ENCODE data around the gene RBP3.

Gene RBP3

DNA sequence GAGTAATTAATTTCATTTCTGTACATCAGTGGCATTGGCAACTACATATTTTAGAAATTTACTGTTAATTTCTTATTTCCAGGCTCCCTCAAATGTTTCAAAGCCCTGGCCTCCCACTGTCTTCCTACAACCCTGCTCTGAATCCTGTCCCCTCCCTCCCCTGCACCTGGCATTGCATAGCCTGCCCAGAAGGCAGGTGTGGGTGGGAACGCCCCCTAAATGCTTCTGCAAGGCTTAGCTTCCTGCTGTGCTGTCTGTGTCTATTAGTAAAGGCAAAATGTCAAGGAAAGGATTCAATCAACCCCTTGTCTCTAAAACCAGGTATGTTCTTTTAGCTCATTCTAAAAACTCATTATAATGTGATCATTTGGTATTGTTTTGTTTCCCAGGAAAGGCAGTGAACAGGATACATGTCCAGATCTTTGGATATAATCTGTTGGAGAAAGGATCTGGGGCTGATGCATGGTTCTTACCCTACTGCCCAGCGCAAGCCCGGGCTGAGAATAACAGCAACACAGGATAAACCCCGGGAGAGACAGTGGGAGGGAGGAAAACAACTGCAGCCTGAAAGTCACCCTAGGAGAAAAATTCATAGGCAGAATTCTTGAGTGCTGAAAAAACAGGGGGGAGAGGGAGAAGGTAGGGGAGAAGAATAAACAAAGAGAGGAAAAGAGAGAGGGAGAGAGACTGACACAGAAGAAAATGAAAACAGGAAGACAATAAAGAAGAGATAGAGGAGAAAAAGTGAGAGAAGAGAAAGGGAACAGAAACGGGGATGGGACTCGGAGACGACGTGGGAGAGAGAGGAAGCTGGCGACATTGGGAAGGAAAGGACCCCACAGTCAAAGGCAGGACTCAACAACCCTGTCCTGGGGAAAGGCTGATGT lies 35.3 kb downstream of the RBP3 start:
- no peak for TF ChIP-seq GATA3 (IDR thresholded peaks at IDR 0.05; ENCODE audit: low read depth, low read length)

DNA sequence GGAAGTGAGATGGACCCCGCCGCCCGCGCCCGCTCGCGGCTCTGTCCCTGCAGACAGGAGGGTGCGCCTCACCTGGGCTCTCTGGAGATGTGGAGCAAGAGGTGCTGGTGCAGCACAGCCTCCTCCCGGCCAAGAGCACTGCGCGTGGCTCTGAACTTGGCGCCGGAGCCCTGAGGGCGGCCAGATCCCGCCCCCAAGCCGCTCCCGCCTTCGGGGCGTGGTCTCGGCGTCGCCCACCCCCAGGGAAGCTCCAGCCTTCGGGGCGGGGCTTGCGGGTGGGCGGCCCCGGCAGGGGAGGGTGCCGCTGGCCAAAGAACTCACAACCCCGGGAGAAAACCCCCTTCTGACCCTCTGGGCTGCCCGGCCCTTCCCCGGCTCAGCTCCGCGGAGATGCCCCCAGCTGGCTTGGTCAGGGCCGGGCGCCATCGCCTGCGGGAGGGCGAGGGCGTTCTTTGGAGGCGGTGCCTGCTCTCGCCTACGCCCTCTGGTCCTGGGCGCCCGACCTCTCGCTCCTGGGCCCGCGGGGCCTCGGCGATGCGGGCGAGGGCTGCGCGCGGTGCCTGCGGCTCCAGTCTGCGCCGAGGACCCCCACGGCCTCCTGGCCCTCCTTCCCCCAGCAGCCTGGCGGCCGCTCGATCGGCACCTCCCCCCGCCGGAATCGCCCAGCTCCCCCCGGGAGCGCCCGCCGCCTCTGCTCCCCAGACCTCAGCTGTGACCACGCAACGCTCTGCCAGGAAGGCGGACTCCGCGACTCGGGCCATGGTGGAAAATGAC lies 36.2 kb downstream of the RBP3 start, which contains the start of gene ZNF488:
Gene ZNF488, minus strand, starts transcription at position 146 of the 774 bp plus-strand sequence. CDS start 15,464 bp downstream, outside the sequence.
- TF ChIP-seq GATA3 (IDR thresholded peaks at IDR 0.05; ENCODE audit: low read depth, low read length), result no peak
- TF ChIP-seq GATA2 (IDR thresholded peaks at IDR 0.05; ENCODE audit: low read depth, low read length), result no peak

DNA sequence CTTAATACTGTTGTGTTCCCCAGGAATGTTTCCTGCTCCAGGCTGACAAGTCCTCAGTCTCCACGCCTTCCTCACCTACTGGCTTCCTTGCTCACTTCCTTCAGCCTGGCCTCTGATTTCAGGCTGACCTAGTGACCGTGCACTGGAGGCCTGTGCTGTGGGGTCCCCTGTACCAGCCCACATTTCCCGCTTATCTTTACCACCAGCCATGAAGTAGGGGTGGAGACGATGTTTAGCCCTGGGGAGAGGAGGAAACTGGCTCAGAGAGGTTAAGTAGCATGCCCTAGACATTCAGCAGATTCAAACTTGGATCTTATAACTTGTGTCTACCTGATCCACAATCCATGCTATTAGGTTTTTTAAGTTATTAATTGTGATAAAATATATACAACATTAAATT lies 40.7 kb downstream of the RBP3 start:
- no peak for TF ChIP-seq GATA2 (IDR thresholded peaks at IDR 0.05; ENCODE audit: low read depth, low read length)
- no peak for TF ChIP-seq GATA3 (IDR thresholded peaks at IDR 0.05; ENCODE audit: low read depth, low read length)

DNA sequence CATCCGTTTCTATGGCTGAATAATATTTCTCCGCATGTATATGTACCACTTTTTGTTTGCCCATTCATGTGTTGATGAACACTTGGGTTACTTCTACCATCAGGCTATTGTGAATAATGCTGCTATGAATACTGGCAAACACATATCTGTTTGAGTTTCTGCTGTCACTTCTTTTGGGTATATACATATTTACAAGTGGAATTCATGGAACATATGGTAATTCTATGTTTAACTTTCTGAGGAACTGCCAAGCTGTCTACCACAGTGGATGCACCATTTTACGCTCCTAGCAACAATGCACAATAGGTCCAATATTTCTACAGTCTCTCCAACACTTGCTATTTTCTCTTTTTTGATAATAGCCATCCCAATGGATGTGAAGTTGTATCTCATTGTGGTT lies 41.5 kb downstream of the RBP3 start:
- TF ChIP-seq GATA3 (IDR thresholded peaks at IDR 0.05; ENCODE audit: low read depth, low read length) (no peak), GATA2 (IDR thresholded peaks at IDR 0.05; ENCODE audit: low read depth, low read length) (no peak)

DNA sequence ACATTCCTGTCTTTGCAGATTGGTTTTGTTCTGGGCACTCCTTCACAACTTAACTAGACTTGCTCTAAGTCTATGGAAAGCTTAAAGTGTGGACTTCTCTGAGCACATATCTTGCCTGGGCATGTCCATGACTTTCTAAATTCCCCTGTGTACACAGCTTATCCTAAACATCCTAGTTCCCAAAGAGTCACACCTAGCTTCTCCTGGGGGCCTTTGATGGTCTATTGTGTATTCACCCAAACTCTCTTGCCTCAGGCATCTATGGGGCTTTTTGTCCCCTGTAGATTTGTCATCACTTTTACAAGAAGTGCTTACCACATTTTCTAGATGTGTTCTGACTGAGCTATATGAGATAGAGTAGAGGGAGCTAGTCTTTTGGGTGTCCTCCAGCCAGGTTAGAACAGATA lies 48.2 kb downstream of the RBP3 start:
- no peak for TF ChIP-seq GATA3 (IDR thresholded peaks at IDR 0.05; ENCODE audit: low read depth, low read length)
- no peak for TF ChIP-seq GATA2 (IDR thresholded peaks at IDR 0.05; ENCODE audit: low read depth, low read length)

DNA sequence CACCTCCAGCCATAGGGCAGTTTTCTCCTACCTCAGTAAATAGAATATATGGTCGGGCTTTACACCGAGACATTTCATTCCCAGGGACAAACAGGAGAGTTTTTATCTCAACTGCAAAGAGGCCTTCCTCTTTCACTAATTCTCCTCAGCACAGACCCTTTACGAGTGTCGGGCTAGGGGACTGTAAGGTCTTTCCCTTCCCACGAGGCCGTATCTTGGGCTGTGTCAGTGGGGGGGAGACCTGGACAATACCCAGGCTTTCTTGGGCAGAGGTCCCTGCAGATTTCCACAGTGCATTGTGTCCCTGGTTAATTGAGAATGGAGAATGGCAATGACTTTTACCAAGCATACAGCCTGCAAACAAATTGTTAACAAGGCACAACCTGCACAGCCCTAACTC lies 49.1 kb downstream of the RBP3 start:
- TF ChIP-seq GATA3 (IDR thresholded peaks at IDR 0.05; ENCODE audit: low read depth, low read length), result no peak
- no peak for TF ChIP-seq GATA2 (IDR thresholded peaks at IDR 0.05; ENCODE audit: low read depth, low read length)

DNA sequence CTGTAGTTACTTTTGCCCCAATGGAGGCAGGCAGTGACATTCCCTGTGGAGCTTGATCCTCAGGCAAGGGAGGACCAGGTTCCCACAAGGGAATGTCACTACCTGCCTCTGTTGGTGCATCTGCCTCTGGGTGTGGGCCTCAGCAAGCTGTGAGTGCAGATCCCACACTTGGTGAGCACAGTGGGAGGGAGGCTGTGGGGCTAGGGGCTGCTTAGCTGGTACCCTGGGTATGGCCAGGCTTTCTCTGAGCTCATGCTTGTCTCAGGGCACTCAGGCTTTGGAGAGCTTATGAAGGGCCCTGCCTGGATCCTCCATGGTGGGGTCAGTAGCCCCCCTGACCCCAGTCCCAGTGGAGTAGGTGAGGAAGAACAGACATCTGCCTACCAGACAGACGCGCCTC lies 52.1 kb downstream of the RBP3 start:
- no peak for TF ChIP-seq GATA2 (IDR thresholded peaks at IDR 0.05; ENCODE audit: low read depth, low read length)
- no peak for TF ChIP-seq GATA3 (IDR thresholded peaks at IDR 0.05; ENCODE audit: low read depth, low read length)

DNA sequence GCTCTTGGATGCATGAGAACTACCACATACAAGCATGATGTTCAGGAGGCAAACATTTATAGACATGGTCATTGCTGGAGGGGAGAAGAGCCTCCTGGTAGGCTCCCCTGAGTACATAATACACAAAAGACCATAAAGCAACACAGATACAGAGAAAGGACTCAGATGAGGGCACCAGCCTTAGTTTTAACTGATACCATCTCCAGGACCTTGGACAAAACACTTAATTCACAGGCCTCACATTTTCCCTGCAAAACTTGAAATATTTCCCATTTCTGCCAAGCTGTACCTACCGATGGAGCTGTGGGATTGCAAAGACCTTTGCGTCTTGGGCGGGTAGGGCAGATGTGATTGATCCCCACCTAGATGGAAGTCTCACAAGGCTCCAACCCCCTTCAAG lies 52.6 kb downstream of the RBP3 start:
- no peak for TF ChIP-seq GATA3 (IDR thresholded peaks at IDR 0.05; ENCODE audit: low read depth, low read length)
- TF ChIP-seq GATA2 (IDR thresholded peaks at IDR 0.05; ENCODE audit: low read depth, low read length), result no peak

DNA sequence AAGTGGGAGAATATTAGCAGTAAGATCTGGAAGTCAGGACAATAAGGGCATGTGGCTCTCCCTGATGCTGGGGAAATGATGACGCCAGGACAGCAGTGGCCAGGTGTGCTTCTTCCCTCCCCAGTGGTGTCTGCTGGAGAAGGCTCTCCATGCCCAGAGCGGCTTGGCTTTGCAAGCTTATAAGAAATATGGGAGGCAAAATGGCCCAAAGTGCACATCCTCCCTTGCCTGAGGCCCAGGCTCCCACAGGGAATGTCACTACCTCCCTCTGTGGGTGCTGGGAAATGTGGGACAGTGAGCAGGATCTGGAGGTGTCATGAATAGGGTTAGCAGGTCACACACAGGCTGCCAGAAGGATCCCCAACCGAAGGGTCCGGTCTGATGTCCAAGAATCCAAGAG lies 53.0 kb downstream of the RBP3 start:
- TF ChIP-seq GATA3 (IDR thresholded peaks at IDR 0.05; ENCODE audit: low read depth, low read length) (no peak), GATA2 (IDR thresholded peaks at IDR 0.05; ENCODE audit: low read depth, low read length) (no peak)

DNA sequence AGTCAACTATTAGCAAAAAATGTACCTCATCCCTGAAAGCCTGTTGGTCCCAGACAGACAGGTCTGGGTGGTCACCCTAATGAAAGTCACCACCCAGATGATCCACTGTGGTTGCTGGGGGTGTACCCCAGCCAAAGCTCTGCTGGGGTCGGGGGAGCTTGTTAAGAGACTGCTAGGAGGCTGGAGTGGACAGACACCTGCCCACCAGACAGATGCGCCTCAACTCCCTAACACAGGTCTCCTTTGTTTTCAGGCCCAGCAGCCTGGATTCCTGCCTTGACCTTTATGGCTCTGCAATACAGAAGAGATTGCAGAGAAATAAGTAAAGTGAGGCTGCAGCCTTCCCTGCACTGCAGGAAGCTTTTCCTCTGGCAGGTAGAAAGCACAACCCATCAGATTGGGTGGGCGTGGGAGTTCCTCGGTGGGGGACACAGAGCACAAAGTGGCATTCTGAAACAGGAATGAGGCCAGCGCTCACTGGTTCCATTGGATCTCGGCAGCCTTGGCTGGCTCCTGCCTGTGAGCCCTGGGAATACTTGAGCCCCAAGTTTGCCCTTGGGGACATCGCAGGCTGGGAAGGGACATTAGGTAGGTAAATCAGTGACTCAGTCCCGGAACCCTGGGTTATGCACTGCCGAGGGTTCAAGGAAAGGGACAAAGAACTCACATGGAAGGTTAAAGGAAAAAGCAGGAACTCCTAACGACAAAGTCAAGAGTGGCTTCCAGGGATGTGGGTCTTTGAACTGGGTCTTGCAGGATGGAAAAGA lies 53.9 kb downstream of the RBP3 start:
- no peak for TF ChIP-seq GATA3 (IDR thresholded peaks at IDR 0.05; ENCODE audit: low read depth, low read length)
- no peak for TF ChIP-seq GATA2 (IDR thresholded peaks at IDR 0.05; ENCODE audit: low read depth, low read length)

DNA sequence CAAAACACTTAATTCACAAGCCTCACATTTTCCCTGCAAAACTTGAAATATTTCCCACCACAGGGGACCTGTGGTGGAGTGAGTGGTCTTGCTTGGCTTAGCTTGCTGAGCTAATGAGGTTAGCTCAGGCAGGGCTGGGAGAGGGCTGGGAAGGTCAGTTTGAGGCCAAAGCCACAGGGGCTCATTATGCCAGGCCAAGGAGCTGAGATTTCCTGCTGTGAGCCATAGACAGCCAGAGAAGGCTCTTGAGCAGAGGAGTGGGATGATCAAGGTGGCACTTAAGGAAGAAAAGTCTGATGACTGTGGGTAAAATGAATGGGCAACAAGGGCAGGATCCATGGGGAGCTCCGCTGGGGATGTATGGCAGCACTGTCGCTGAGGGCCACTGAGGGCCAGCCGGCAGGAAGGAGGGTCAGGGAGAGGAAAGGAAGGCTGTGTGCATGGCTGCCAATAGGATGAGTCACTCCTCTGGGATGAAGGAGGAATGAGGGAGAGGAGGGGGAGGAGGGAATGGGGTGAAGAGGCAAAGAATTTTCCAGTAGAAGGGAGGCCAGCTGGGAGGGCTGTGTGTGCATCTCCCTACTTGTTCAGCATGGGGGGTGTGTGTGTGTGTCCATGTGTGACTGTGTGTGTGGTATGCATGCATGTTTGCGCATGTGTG lies 54.6 kb downstream of the RBP3 start:
- no peak for TF ChIP-seq GATA3 (IDR thresholded peaks at IDR 0.05; ENCODE audit: low read depth, low read length)
- no peak for TF ChIP-seq GATA2 (IDR thresholded peaks at IDR 0.05; ENCODE audit: low read depth, low read length)

DNA sequence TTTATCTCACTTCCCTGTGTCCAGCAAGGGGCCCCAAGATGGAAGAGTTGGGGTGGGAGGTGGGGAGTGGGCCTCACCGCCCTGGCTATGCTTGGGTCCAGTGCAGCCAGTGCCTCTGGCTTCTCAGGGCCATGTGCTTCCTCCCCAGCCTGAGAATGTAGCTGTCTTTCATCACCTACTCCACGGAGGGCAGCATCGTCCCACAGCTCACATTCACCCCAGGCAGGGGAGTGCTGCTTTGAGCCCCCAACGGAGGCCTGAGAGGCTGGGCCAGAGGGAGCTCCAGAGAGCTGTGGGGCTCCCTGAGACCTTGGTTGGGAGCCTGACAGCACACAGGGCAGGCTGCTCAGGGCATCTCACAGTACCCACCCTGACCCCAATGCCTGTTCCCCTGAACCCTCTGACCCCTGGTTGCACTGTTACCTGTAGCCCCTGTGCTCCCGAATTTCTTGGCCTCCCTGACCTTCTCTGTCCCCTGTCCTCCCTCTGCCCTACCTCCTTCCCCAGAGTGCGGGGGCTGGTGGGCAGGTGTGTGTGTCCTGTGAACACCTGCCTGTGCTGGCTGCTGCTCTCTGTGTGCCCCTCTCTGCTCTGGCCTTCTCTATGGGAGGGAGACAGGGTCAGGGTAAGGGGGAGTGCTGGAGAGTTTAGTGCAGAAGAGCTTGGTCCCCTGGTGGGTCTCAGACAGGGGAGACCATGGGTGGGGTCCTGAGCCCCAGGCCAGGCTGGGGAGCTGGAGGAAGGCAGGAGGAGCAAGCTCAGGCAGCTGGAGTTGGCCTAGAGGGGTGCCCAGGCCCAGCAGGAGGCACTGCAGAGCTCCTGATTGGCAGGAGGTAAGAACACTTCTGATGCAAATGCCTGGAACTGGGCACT lies 55.5 kb downstream of the RBP3 start:
- TF ChIP-seq GATA3 (IDR thresholded peaks at IDR 0.05; ENCODE audit: low read depth, low read length) (no peak), GATA2 (IDR thresholded peaks at IDR 0.05; ENCODE audit: low read depth, low read length) (no peak)

DNA sequence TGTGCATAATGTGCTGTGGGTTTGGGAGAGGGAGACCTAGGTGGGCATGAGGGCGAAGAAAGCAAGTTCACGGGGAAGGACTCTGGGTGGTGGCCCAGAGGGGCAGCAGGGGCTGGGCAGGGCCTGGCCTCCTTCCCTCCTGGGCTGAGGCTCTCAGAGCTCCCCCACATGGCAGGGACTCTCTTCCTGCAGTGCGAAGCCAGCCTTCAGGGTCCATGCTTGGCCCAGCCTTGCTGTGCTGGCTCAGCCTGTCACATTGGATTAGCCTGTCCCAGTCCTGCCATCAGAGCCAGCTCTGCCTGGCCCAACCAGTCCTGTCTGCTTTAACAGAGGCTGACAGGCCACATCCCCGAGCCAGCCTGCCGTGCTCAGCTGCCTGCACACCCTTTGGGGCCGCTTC lies 56.3 kb downstream of the RBP3 start:
- no peak for TF ChIP-seq GATA2 (IDR thresholded peaks at IDR 0.05; ENCODE audit: low read depth, low read length)
